Measurements from ENCODE around the gene ZNF580. TPM values are rescaled to one million over a fixed set of nuclear protein-coding genes. Genes with fewer than 3 reads are reported as not detected.

ZNF580 gene
- total RNA-seq, 1 donor: 6.5 TPM

DNA sequence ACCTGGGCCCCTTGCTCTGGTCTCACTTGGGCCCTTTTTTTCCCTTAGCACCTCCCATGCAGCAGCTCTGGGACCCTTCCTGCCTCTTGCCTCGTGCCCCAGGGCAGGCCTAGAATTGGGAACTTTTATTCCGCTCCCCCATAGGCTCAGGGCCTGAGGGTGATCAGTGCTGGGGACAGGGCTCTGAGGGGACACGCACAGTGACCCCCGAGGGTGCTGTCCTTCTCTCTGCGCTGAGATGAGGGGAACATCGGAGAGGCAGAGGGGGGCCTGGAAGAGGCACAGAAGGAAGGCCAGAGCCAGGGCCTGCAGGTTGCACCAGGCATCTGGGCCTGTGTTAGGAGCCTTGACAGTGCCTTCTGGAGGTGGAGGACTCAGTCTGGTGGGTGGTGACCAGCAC, 45.0 kb downstream of the ZNF580 start:
- H2AFZ ChIP-seq (ENCODE audit: low read length): no peak overlapping the region
- H3K27me3 ChIP-seq (ENCODE audit: insufficient read depth, low read length): no peaks in the 10 kb centered on the region
- no peak overlapping the region for H3K4me3 ChIP-seq (ENCODE audit: insufficient read depth, low read length)
- H3K9me3 ChIP-seq (ENCODE audit: low read depth, low read length): no peaks in the 10 kb centered on the region
- peaks cover 71% of the 10 kb centered on the region for H4K20me1 ChIP-seq (ENCODE audit: insufficient read depth, low read length)
- peaks cover 20% of the 10 kb centered on the region for H3K36me3 ChIP-seq (ENCODE audit: insufficient read depth, low read length)
- peak; percentile 83 for DNase-seq (ENCODE audit: insufficient read length, low spot score, missing footprints)
- H3K4me1 ChIP-seq (ENCODE audit: insufficient read depth, low read length): no peaks in the 10 kb centered on the region
- TF ChIP-seq, protein P1, sequence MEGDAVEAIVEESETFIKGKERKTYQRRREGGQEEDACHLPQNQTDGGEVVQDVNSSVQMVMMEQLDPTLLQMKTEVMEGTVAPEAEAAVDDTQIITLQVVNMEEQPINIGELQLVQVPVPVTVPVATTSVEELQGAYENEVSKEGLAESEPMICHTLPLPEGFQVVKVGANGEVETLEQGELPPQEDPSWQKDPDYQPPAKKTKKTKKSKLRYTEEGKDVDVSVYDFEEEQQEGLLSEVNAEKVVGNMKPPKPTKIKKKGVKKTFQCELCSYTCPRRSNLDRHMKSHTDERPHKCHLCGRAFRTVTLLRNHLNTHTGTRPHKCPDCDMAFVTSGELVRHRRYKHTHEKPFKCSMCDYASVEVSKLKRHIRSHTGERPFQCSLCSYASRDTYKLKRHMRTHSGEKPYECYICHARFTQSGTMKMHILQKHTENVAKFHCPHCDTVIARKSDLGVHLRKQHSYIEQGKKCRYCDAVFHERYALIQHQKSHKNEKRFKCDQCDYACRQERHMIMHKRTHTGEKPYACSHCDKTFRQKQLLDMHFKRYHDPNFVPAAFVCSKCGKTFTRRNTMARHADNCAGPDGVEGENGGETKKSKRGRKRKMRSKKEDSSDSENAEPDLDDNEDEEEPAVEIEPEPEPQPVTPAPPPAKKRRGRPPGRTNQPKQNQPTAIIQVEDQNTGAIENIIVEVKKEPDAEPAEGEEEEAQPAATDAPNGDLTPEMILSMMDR (IDR thresholded peaks at IDR 0.05; ENCODE audit: extremely low read depth, low read depth, low read length): no peak
- H3K4me2 ChIP-seq (ENCODE audit: insufficient read depth, low read length): no peak overlapping the region
- no peak overlapping the region for H3K27ac ChIP-seq (ENCODE audit: low read depth, low read length)
- H3K79me2 ChIP-seq (ENCODE audit: insufficient read depth, low read length): peaks cover 78% of the 10 kb centered on the region

DNA sequence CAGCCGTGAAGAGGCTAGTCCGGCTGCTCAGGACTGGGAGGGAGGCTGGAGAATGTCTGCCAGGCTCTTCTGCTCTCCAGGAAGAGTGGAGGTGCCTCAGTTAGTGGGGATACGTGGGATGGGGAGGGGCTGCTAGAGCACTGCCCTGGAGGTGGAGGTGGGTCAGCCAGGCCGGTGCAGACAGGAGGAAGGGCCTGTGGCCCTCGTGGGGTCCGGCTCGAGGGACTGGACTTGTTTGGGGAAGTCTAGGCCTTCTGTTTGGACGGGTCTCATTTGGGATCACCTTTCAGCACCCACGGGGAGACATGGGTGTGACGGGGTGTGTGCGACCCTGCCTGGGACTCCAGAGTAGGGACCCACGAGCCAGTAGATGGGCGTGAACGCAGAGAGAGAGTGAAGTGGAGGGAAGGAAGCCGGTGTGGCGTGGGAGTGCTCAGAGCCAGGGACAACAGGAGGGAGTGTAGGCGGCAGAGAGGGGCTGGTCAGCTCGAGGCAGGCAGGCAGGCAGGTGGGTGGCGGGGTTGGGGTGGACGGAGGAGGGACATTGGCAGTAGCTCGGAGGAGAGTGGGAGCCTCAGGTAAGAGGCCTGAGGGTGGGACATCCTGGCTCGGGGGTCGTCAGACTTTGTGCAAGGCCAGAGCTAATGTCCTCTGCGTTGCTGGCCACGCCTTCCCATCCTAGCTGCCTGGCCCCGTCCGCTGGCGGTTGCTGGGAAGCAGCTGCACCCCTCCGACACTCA, 45.7 kb downstream of the ZNF580 start:
- peak; percentile 65 for DNase-seq (ENCODE audit: insufficient read length, low spot score, missing footprints)
- Histone ChIP-seq H3K27me3 (ENCODE audit: insufficient read depth, low read length) (no peaks in the 10 kb centered on the region), H3K36me3 (ENCODE audit: insufficient read depth, low read length) (peaks cover 20% of the 10 kb centered on the region), H3K4me1 (ENCODE audit: insufficient read depth, low read length) (no peaks in the 10 kb centered on the region), H3K27ac (ENCODE audit: low read depth, low read length) (no peak overlapping the region), H3K4me2 (ENCODE audit: insufficient read depth, low read length) (no peak overlapping the region), H4K20me1 (ENCODE audit: insufficient read depth, low read length) (peaks cover 64% of the 10 kb centered on the region), H2AFZ (ENCODE audit: low read length) (no peak overlapping the region), H3K79me2 (ENCODE audit: insufficient read depth, low read length) (peaks cover 71% of the 10 kb centered on the region), H3K9me3 (ENCODE audit: low read depth, low read length) (no peaks in the 10 kb centered on the region), H3K4me3 (ENCODE audit: insufficient read depth, low read length) (no peak overlapping the region)
- TF ChIP-seq, protein P1 (IDR thresholded peaks at IDR 0.05; ENCODE audit: extremely low read depth, low read depth, low read length): no peak

DNA sequence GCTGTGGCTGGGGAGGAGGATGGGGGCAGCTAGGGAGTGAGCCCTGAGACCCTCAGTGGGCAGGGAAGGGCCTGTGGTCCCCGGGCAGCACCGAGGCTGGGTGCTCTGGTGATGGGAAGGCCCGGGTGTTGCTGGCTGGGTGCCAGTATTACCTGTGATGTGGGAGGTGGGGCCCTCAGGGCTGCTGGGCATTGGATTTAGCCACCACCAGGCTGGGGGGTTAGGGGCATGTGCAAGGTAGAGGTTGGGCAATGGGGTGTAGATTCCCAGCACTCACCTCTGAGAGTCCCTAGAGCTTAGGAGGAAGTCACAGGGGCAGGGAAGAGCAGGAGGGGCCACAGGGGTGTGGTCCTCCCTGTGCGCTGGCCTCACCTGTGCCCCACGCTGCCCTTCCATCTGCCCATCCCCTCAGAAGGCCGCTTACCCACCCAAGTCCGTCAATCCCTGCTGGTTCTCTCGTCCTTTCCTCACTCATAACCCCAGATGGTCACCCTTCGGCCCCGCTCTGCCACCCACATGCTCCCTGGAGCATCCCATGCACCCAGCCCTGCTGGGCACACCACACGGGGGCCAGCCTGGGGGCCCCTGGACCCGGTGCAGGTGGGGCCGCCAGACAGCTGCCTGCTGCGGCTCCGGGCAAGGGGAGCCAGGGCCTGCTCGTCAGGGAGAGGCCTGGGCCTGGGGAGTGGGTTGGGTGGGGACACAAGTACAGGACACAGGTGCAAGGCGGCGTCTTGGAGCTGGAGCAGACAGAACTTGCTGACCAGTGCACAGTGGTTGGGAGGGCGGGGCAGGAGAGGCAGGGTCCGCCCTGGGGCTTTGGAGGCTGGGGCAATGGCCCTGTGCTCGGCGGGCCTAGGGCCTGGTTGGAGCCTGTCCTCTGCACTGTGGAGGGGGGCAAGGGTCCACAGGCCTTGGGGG, 46.7 kb downstream of the ZNF580 start:
- Histone ChIP-seq H3K4me3 (ENCODE audit: insufficient read depth, low read length) (no peak overlapping the region), H3K27me3 (ENCODE audit: insufficient read depth, low read length) (no peaks in the 10 kb centered on the region), H3K9me3 (ENCODE audit: low read depth, low read length) (no peaks in the 10 kb centered on the region), H3K4me1 (ENCODE audit: insufficient read depth, low read length) (no peaks in the 10 kb centered on the region), H4K20me1 (ENCODE audit: insufficient read depth, low read length) (peaks cover 54% of the 10 kb centered on the region), H3K4me2 (ENCODE audit: insufficient read depth, low read length) (no peak overlapping the region), H2AFZ (ENCODE audit: low read length) (no peak overlapping the region), H3K79me2 (ENCODE audit: insufficient read depth, low read length) (peaks cover 61% of the 10 kb centered on the region), H3K27ac (ENCODE audit: low read depth, low read length) (no peak overlapping the region), H3K36me3 (ENCODE audit: insufficient read depth, low read length) (peaks cover 14% of the 10 kb centered on the region)
- TF ChIP-seq, protein P1 (IDR thresholded peaks at IDR 0.05; ENCODE audit: extremely low read depth, low read depth, low read length): no peak
- DNase-seq (ENCODE audit: insufficient read length, low spot score, missing footprints): peak; percentile 80
